K562 (cell line): Measurements from ENCODE around the gene TNIK. TPM values are rescaled to one million over a fixed set of nuclear protein-coding genes. Genes with fewer than 3 reads are reported as not detected.

Experiments
- DMBX1 ChIP-seq: fragments of 250-450 bp; sonication (Bioruptor Pico); IDR thresholded peaks from 2 replicates; pipeline ENCODE4 v1.8.0; 2022; ENCODE audit warnings: inconsistent platforms, mild to moderate bottlenecking, moderate library complexity, borderline replicate concordance
- EP300 ChIP-seq: IDR thresholded peaks from 2 replicates; pipeline ENCODE4 v1.6.1; 2012; ENCODE audit warnings: low read length, improper control_type of control experiment
- ETV6 ChIP-seq, 3 experiments: fragments of 150-350 bp in 1 of 3; sonication (generic) in 1 of 3; formaldehyde crosslinking in 1 of 3; IDR thresholded peaks; 2 replicates each; pipeline versions ENCODE4 v1.6.1 to v1.8.0; 2014 to 2022; ENCODE audit warnings: borderline replicate concordance in 2 of 3, low read depth in 2 of 3, antibody characterized with exemption in 1 of 3, low read length in 1 of 3, mild to moderate bottlenecking in 1 of 3, missing genetic modification reagents in 1 of 3
- GATA2 ChIP-seq: sonication (generic); formaldehyde crosslinking; IDR thresholded peaks from 2 replicates; pipeline ENCODE4 v1.4.0; 2020; ENCODE audit warnings: mild to moderate bottlenecking, missing genetic modification reagents
- HCFC1 ChIP-seq: IDR thresholded peaks from 2 replicates; pipeline ENCODE4 v1.6.1; 2012; ENCODE audit warnings: low read depth, low read length, improper control_type of control experiment
- KDM4B ChIP-seq, 2 experiments: fragments of 450-650 bp in 1 of 2; sonication (generic) in 1 of 2; IDR thresholded peaks; 2 replicates each; pipeline ENCODE4 v1.6.1; 2016 to 2017; ENCODE audit warnings: borderline replicate concordance in 2 of 2, antibody characterized with exemption in 1 of 2, low read depth in 1 of 2, mild to moderate bottlenecking in 1 of 2
- MAZ ChIP-seq, 2 experiments: fragments of 450-650 bp in 1 of 2; sonication (generic) in 1 of 2; formaldehyde crosslinking; IDR thresholded peaks in 1 of 2; conservative IDR thresholded peaks in 1 of 2; 2 replicates each; pipeline versions ENCODE4 v1.4.0 to v1.5.0; 2020; ENCODE audit warnings: mild to moderate bottlenecking in 1 of 2, missing genetic modification reagents in 1 of 2
- MXI1 ChIP-seq: IDR thresholded peaks from 2 replicates; pipeline ENCODE4 v1.6.1; 2011; ENCODE audit warnings: low read depth, mild to moderate bottlenecking, improper control_type of control experiment, low read length
- NCOA2 ChIP-seq, 2 experiments: fragments of 450-650 bp; IDR thresholded peaks; 2 replicates each; pipeline ENCODE4 v1.6.1; 2018; ENCODE audit warnings: mild to moderate bottlenecking in 2 of 2, moderate library complexity in 1 of 2; ENCODE audit not compliant: partially characterized antibody in 2 of 2
- NFIC ChIP-seq: fragments of 450-650 bp; IDR thresholded peaks from 2 replicates; pipeline ENCODE4 v1.6.1; 2017; ENCODE audit warnings: mild to moderate bottlenecking, inconsistent platforms
- PHF21A ChIP-seq: fragments of 450-650 bp; IDR thresholded peaks from 2 replicates; pipeline ENCODE4 v1.6.1; 2017; ENCODE audit warnings: low read depth, borderline replicate concordance
- PTTG1 ChIP-seq: fragments of 450-650 bp; IDR thresholded peaks from 2 replicates; pipeline ENCODE4 v1.6.1; 2016; ENCODE audit warnings: low read depth, mild to moderate bottlenecking, missing genetic modification characterization, missing compliant biosample characterization
- TBP ChIP-seq: optimal IDR thresholded peaks from 2 replicates; pipeline ENCODE3; 2011; ENCODE audit warnings: low read depth, low read length, improper control_type of control experiment
- YBX1 ChIP-seq: fragments of 450-650 bp; IDR thresholded peaks from 2 replicates; pipeline ENCODE4 v1.7.1; 2016; ENCODE audit warnings: mild to moderate bottlenecking
- ZBTB7A ChIP-seq: IDR thresholded peaks from 2 replicates; pipeline ENCODE4 v1.6.1; 2011; ENCODE audit warnings: low read depth, mild to moderate bottlenecking, low read length, moderate library complexity, borderline replicate concordance; ENCODE audit not compliant: control insufficient read depth
- ZBTB8A ChIP-seq: fragments of 450-650 bp; IDR thresholded peaks from 2 replicates; pipeline ENCODE4 v1.6.1; 2018; ENCODE audit warnings: mild to moderate bottlenecking, moderate library complexity; ENCODE audit not compliant: partially characterized antibody
- ZNF586 ChIP-seq: fragments of 450-650 bp; formaldehyde crosslinking; conservative IDR thresholded peaks from 2 replicates; pipeline ENCODE4 v1.4.0; 2020; ENCODE audit warnings: mild to moderate bottlenecking, moderate library complexity
- ZZZ3 ChIP-seq: fragments of 450-650 bp; IDR thresholded peaks from 2 replicates; pipeline ENCODE4 v1.6.1; 2016; ENCODE audit warnings: antibody characterized with exemption, mild to moderate bottlenecking, moderate library complexity
- polyA plus RNA-seq, 8 experiments: library from polyadenylated mRNA; depleted of rRNA in 4 of 8; stranded (reverse) in 5 of 8; unstranded in 3 of 8; fragments of >200 nt; fragmentation: Nextera tagmentation in 2 of 8; fragmentation: Illumina TruSeq in 1 of 8; extraction: Ambion mirVana in 2 of 8; extraction: Trizol in 1 of 8; gene quantifications; 2 replicates each; pipeline versions ENCODE4 v1.2.1 to v1.2.3, GENCODE V29; 2011 to 2014; ENCODE audit warnings: inconsistent platforms in 1 of 8, missing spikeins in 1 of 8
- total RNA-seq, 7 experiments: library from RNA; depleted of rRNA in 6 of 7; stranded (reverse); fragments of >200 nt in 6 of 7; fragmentation: Illumina TruSeq in 2 of 7; extraction: Trizol in 2 of 7; gene quantifications; 2 replicates each; pipeline versions ENCODE4 v1.2.1 to v1.2.3, GENCODE V29; 2011 to 2021; ENCODE audit warnings: low replicate concordance in 1 of 7
- TF ChIP-seq, protein P1 (sequence below): sonication (generic); formaldehyde crosslinking; IDR thresholded peaks from 2 replicates; pipeline ENCODE4 v1.8.0; 2022; ENCODE audit warnings: missing genetic modification reagents, mild to moderate bottlenecking, borderline replicate concordance
- TF ChIP-seq, protein P2 (sequence below), 3 experiments: fragments of 200-800 bp in 1 of 3; sonication (Bioruptor generic) in 1 of 3; sonication (generic) in 1 of 3; formaldehyde crosslinking in 1 of 3; IDR thresholded peaks; 2 replicates each; pipeline versions ENCODE4 v1.6.1 to v1.8.0; 2016 to 2022; ENCODE audit warnings: mild to moderate bottlenecking in 2 of 3, missing compliant biosample characterization in 2 of 3, missing genetic modification characterization in 2 of 3, missing genetic modification reagents in 1 of 3
- TF ChIP-seq, protein P3 (sequence below), 2 experiments: fragments of 250-450 bp in 1 of 2; fragments of 450-650 bp in 1 of 2; sonication (Bioruptor Pico) in 1 of 2; IDR thresholded peaks; 2 replicates each; pipeline versions ENCODE4 v1.6.1 to v1.8.0; 2016 to 2021; ENCODE audit warnings: mild to moderate bottlenecking in 2 of 2, moderate library complexity in 2 of 2, missing compliant biosample characterization in 1 of 2, missing genetic modification characterization in 1 of 2
- TF ChIP-seq, protein P4 (sequence below): fragments of 250-450 bp; sonication (Bioruptor Pico); IDR thresholded peaks from 2 replicates; pipeline ENCODE4 v1.5.1; 2021; ENCODE audit warnings: mild to moderate bottlenecking

TNIK gene
- total and polyA plus RNA-seq, 9 of the 15 experiments (the other 6 are each of a cell fraction or from before 2014, with no cell fraction given) = 6.6 to 39.0 (median 24.7) TPM

DNA sequence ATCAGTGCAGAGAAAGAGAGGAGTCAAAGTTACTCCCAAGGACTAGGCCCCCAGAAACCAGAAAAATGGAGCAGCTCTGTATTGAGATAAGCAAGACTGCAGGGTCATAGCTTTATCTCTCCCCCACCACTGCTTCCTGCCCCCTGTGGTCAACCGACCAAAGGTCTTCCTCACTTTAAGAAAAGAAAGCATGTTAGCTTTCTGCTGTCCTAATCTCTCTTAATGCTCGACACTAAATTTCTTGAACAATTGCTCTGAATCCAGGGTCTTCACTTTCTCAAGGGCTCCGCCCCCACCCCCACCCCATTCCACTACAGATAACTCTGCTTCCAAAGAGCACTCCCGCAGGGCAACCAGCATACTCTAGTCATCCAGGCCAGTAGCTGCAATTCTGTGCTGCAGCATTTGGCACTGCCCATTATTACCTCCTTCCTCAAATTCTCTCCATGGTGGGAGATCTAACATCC is 31.9 kb downstream of the TNIK start (continued):
- TF ChIP-seq, protein P1, sequence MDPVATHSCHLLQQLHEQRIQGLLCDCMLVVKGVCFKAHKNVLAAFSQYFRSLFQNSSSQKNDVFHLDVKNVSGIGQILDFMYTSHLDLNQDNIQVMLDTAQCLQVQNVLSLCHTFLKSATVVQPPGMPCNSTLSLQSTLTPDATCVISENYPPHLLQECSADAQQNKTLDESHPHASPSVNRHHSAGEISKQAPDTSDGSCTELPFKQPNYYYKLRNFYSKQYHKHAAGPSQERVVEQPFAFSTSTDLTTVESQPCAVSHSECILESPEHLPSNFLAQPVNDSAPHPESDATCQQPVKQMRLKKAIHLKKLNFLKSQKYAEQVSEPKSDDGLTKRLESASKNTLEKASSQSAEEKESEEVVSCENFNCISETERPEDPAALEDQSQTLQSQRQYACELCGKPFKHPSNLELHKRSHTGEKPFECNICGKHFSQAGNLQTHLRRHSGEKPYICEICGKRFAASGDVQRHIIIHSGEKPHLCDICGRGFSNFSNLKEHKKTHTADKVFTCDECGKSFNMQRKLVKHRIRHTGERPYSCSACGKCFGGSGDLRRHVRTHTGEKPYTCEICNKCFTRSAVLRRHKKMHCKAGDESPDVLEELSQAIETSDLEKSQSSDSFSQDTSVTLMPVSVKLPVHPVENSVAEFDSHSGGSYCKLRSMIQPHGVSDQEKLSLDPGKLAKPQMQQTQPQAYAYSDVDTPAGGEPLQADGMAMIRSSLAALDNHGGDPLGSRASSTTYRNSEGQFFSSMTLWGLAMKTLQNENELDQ (CRISPR knock-in tag) = no peak
- no peak for TF ChIP-seq PTTG1 (tag)
- no peak for TF ChIP-seq ZNF586 (CRISPR knock-in tag)
- TF ChIP-seq, protein P2, sequence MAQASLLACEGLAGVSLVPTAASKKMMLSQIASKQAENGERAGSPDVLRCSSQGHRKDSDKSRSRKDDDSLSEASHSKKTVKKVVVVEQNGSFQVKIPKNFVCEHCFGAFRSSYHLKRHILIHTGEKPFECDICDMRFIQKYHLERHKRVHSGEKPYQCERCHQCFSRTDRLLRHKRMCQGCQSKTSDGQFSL (CRISPR knock-in tag; IDR thresholded peaks at IDR 0.05) = no peak
- TF ChIP-seq, protein P2 (tag; IDR thresholded peaks at IDR 0.05) = peak in 1 of 2 experiments; percentile 23; a peak in 1 of 4 replicates
- TF ChIP-seq MXI1 = peak; percentile 50; the same call in 1 of the 2 replicates
- TF ChIP-seq DMBX1 = peak; percentile 46; the same call in 1 of the 2 replicates
- no peak for TF ChIP-seq KDM4B (IDR thresholded peaks at IDR 0.05; ENCODE audit: borderline replicate concordance in 2 of 2, low read depth in 1 of 2)
- no peak for TF ChIP-seq PHF21A
- TF ChIP-seq NCOA2 (IDR thresholded peaks at IDR 0.05; ENCODE audit: partially characterized antibody in 2 of 2) = no peak
- TF ChIP-seq, protein P3, sequence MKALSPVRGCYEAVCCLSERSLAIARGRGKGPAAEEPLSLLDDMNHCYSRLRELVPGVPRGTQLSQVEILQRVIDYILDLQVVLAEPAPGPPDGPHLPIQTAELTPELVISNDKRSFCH (CRISPR knock-in tag; IDR thresholded peaks at IDR 0.05) = no peak
- TF ChIP-seq, protein P3 (tag; IDR thresholded peaks at IDR 0.05) = 0 out of 2 replicates have a peak, but pooled peaks have one; percentile 24
- TF ChIP-seq EP300 = peak; percentile 97
- no peak for TF ChIP-seq ZBTB8A
- TF ChIP-seq NFIC = peak; percentile 50; the same call in 1 of the 2 replicates
- no peak for TF ChIP-seq HCFC1
- no peak for TF ChIP-seq ZZZ3
- no peak; a peak in 2 of 4 replicates for TF ChIP-seq ETV6 (IDR thresholded peaks at IDR 0.05; ENCODE audit: borderline replicate concordance in 1 of 2, low read depth in 2 of 2, low read length in 1 of 2)
- TF ChIP-seq ETV6 (CRISPR knock-in tag; IDR thresholded peaks at IDR 0.05; ENCODE audit: borderline replicate concordance) = no peak
- peak; percentile 80 for TF ChIP-seq ZBTB7A
- TF ChIP-seq MAZ (CRISPR knock-in tag; conservative IDR thresholded peaks at IDR 0.05 in 1 of 2, IDR thresholded peaks at IDR 0.05 in 1 of 2) = peak; percentile 59 to 85
- no peak for TF ChIP-seq YBX1
- TF ChIP-seq, protein P4, sequence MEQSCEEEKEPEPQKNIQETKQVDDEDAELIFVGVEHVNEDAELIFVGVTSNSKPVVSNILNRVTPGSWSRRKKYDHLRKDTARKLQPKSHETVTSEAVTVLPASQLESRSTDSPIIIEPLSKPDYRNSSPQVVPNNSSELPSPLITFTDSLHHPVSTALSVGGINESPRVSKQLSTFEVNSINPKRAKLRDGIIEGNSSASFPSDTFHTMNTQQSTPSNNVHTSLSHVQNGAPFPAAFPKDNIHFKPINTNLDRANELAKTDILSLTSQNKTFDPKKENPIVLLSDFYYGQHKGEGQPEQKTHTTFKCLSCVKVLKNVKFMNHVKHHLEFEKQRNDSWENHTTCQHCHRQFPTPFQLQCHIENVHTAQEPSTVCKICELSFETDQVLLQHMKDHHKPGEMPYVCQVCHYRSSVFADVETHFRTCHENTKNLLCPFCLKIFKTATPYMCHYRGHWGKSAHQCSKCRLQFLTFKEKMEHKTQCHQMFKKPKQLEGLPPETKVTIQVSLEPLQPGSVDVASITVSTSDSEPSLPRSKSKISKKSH (CRISPR knock-in tag) = no peak
- peak; percentile 75 for TF ChIP-seq GATA2 (CRISPR knock-in tag)
- TF ChIP-seq TBP = no peak
